K562 (cell line): ENCODE results near the gene PRXL2A. TPM values are rescaled to one million over a fixed set of nuclear protein-coding genes. Genes with fewer than 3 reads are reported as not detected.

Experiments
- ATAC-seq: fragments of 200-7000 bp; cut with Tn5 transposase; 3 replicates; pipeline ENCODE4 v1.9.1; 2020; ENCODE audit warnings: moderate library complexity
- BruUV-seq: library from RNA; stranded (reverse); fragments of 400-500 nt; replicated peaks from 2 replicates; lab custom pipeline; 2021; lab: Mats Ljungman, UMichigan
- CTCF ChIA-PET: fragments of 300-600 bp; formaldehyde crosslinking; extraction: SDS; loops from one replicate; lab custom pipeline; 2021; ENCODE audit warnings: low intra/inter-chr PET ratio; lab: Yijun Ruan, JAX
- POLR2A ChIA-PET: fragments of 300-600, 350-650 bp; sonication (Branson Sonifier 250); formaldehyde crosslinking; extraction: SDS; loops from one replicate; lab custom pipeline; 2021; ENCODE audit warnings: antibody characterized with exemption, inconsistent platforms; lab: Yijun Ruan, JAX
- DNase-seq, 4 experiments: peaks; one replicate each; pipeline versions ENCODE4 v3.0.0 to v3.0.0-alpha.2; 2011 to 2018; ENCODE audit warnings: low spot score in 3 of 4, mixed read lengths in 3 of 4; ENCODE audit errors: extremely low read depth in 1 of 4
- FAIRE-seq: peaks from 2 replicates; lab custom pipeline; 2011; peaks lifted over from hg19 to GRCh38; lab: Jason Lieb, UNC
- H2AFZ ChIP-seq: 2 replicates; pipeline ENCODE4 v1.6.0; 2011; ENCODE audit warnings: low read depth, low read length, control low read depth, inconsistent platforms
- H3K27ac ChIP-seq: fragments of 200-600 bp; 3 replicates; pipeline ENCODE4 v1.8.0; 2011; ENCODE audit warnings: low read depth, mild to moderate bottlenecking, control low read depth, inconsistent platforms, low read length, moderate library complexity, mixed read lengths; ENCODE audit errors: extremely low read depth
- H3K27me3 ChIP-seq, 2 experiments: fragments of 300-600 bp in 1 of 2; 2 replicates in 1 of 2; 3 replicates in 1 of 2; pipeline versions ENCODE4 v1.6.0 to v1.8.0; 2011; ENCODE audit warnings: inconsistent platforms in 2 of 2, low read length in 2 of 2, mild to moderate bottlenecking in 1 of 2, mixed read lengths in 1 of 2, moderate library complexity in 1 of 2; ENCODE audit not compliant: control insufficient read depth in 2 of 2, insufficient read depth in 2 of 2
- H3K36me3 ChIP-seq: fragments of 300-600 bp; 3 replicates; pipeline ENCODE4 v1.8.0; 2011; ENCODE audit warnings: mild to moderate bottlenecking, low read length, inconsistent platforms; ENCODE audit not compliant: control insufficient read depth, insufficient read depth
- H3K4me1 ChIP-seq, 2 experiments: fragments of 200-600 bp in 1 of 2; replicated peaks in 1 of 2; 2 replicates in 1 of 2; 3 replicates in 1 of 2; pipeline versions ENCODE4 v1.5.1 to v1.8.0; 2011; ENCODE audit warnings: inconsistent platforms in 2 of 2, low read length in 2 of 2, mild to moderate bottlenecking in 1 of 2, mixed read lengths in 1 of 2, moderate library complexity in 1 of 2; ENCODE audit not compliant: control insufficient read depth in 2 of 2, insufficient read depth in 2 of 2
- H3K4me2 ChIP-seq: 2 replicates; pipeline ENCODE4 v1.6.1; 2011; ENCODE audit warnings: low read length, control low read depth, inconsistent platforms, mixed read lengths; ENCODE audit not compliant: insufficient read depth
- H3K4me3 ChIP-seq: fragments of 200-600 bp; sonication (generic), shearing (Covaris generic); 2 replicates; pipeline ENCODE4 v1.5.1; 2016; ENCODE audit warnings: control low read depth, inconsistent platforms
- H3K79me2 ChIP-seq: fragments of 200-600 bp; 3 replicates; pipeline ENCODE4 v1.8.0; 2011; ENCODE audit warnings: low read length, inconsistent platforms; ENCODE audit not compliant: control insufficient read depth, insufficient read depth
- H3K9ac ChIP-seq, 2 experiments: 2 replicates each; pipeline versions ENCODE4 v1.6.0 to v1.6.1; 2011; ENCODE audit warnings: low read depth in 2 of 2, low read length in 2 of 2, control low read depth in 1 of 2, inconsistent platforms in 1 of 2, mild to moderate bottlenecking in 1 of 2, mixed read lengths in 1 of 2; ENCODE audit not compliant: insufficient read depth in 1 of 2
- H3K9me1 ChIP-seq: one replicate; pipeline ENCODE4 v1.6.0; 2011; ENCODE audit warnings: inconsistent platforms, mild to moderate bottlenecking, low read length, moderate library complexity; ENCODE audit not compliant: control insufficient read depth, insufficient read depth
- H3K9me3 ChIP-seq: replicated peaks from 2 replicates; pipeline ENCODE4 v1.5.1; 2011; ENCODE audit warnings: low read depth, low read length, inconsistent platforms; ENCODE audit not compliant: control insufficient read depth, insufficient read depth
- H4K20me1 ChIP-seq: replicated peaks from 2 replicates; pipeline ENCODE4 v1.6.1; 2011; ENCODE audit warnings: low read length, inconsistent platforms, mixed read lengths; ENCODE audit not compliant: control insufficient read depth, insufficient read depth
- CEBPB ChIP-seq: fragments of 450-650 bp; IDR thresholded peaks from 2 replicates; pipeline ENCODE4 v1.6.1; 2016; ENCODE audit warnings: missing genetic modification characterization, missing compliant biosample characterization
- KLF6 ChIP-seq: fragments of 250-450 bp; sonication (Bioruptor Pico); IDR thresholded peaks from 2 replicates; pipeline ENCODE4 v1.4.0; 2020; ENCODE audit warnings: mild to moderate bottlenecking, moderate library complexity, borderline replicate concordance
- NFIC ChIP-seq: fragments of 450-650 bp; IDR thresholded peaks from 2 replicates; pipeline ENCODE4 v1.6.1; 2017; ENCODE audit warnings: mild to moderate bottlenecking, inconsistent platforms
- NFXL1 ChIP-seq: fragments of 450-650 bp; formaldehyde crosslinking; IDR thresholded peaks from 2 replicates; pipeline ENCODE4 v1.4.0; 2021; ENCODE audit warnings: mild to moderate bottlenecking
- NFYB ChIP-seq: IDR thresholded peaks from 2 replicates; pipeline ENCODE4 v1.6.1; 2011; ENCODE audit warnings: mild to moderate bottlenecking, moderate library complexity; ENCODE audit not compliant: insufficient read length; ENCODE audit errors: extremely low read depth
- RBM14 ChIP-seq: fragments of 200-400 bp; formaldehyde crosslinking; IDR thresholded peaks from 2 replicates; pipeline ENCODE4 v1.6.1; 2018; ENCODE audit warnings: low read depth, mild to moderate bottlenecking, low read length, moderate library complexity, borderline replicate concordance; ENCODE audit not compliant: insufficient read depth
- RUNX1 ChIP-seq: sonication (generic); IDR thresholded peaks from 2 replicates; pipeline ENCODE4 v1.6.1; 2016; ENCODE audit warnings: antibody characterized with exemption, low read depth
- SMC3 ChIP-seq: conservative IDR thresholded peaks from 2 replicates; pipeline ENCODE4 v1.6.1; 2011; ENCODE audit warnings: low read depth, low read length, improper control_type of control experiment; ENCODE audit not compliant: insufficient read depth
- ZBTB11 ChIP-seq, 3 experiments: fragments of 200-800 bp in 1 of 3; fragments of 250-450 bp in 1 of 3; fragments of 450-650 bp in 1 of 3; sonication (Bioruptor Pico) in 1 of 3; sonication (Bioruptor generic) in 1 of 3; formaldehyde crosslinking in 1 of 3; IDR thresholded peaks; 2 replicates each; pipeline versions ENCODE4 v1.6.1 to v1.8.0; 2016 to 2022; ENCODE audit warnings: mild to moderate bottlenecking in 2 of 3, missing genetic modification characterization in 2 of 3, missing compliant biosample characterization in 1 of 3, moderate library complexity in 1 of 3
- ZMIZ1 ChIP-seq, 2 experiments: fragments of 150-350 bp in 1 of 2; IDR thresholded peaks; 2 replicates each; pipeline ENCODE4 v1.6.1; 2012 to 2016; ENCODE audit warnings: low read depth in 2 of 2, low read length in 2 of 2, mild to moderate bottlenecking in 1 of 2, moderate library complexity in 1 of 2
- ZNF347 ChIP-seq: fragments of 450-650 bp; formaldehyde crosslinking; IDR thresholded peaks from 2 replicates; pipeline ENCODE4 v1.4.0; 2020; ENCODE audit warnings: low read depth, mild to moderate bottlenecking, moderate library complexity
- ZNF354B ChIP-seq: fragments of 250-450 bp; sonication (Bioruptor Pico); IDR thresholded peaks from 2 replicates; pipeline ENCODE4 v1.4.0; 2020
- ZZZ3 ChIP-seq: fragments of 450-650 bp; IDR thresholded peaks from 2 replicates; pipeline ENCODE4 v1.6.1; 2016; ENCODE audit warnings: antibody characterized with exemption, mild to moderate bottlenecking, moderate library complexity
- WGBS: fragments of 100-300 bp; shearing (Covaris generic); methylation state at CpG from one replicate; pipeline ENCODE4 v1.1.6; 2016; ENCODE audit warnings: low coverage, mixed read lengths; ENCODE audit not compliant: insufficient coverage; ENCODE audit errors: missing lambda C conversion rate; 5-methylcytosine and 5-hydroxymethylcytosine counted together
- in situ Hi-C: fragments of 300-500 bp; cut with MboI; formaldehyde crosslinking; loops from 4 replicates; pipeline ENCODE4 v1.15.0; 2018; ENCODE audit warnings: inconsistent platforms, mixed read lengths
- intact Hi-C: fragments of 100-400 bp; cut with micrococcal nuclease; formaldehyde crosslinking; loops from 2 replicates; pipeline ENCODE4 v1.14.2; 2022
- polyA plus RNA-seq, 8 experiments: library from polyadenylated mRNA; depleted of rRNA in 4 of 8; stranded (reverse) in 5 of 8; unstranded in 3 of 8; fragments of >200 nt; fragmentation: Nextera tagmentation in 2 of 8; fragmentation: Illumina TruSeq in 1 of 8; extraction: Ambion mirVana in 2 of 8; extraction: Trizol in 1 of 8; gene quantifications; 2 replicates each; pipeline versions ENCODE4 v1.2.1 to v1.2.3, GENCODE V29; 2011 to 2014; ENCODE audit warnings: inconsistent platforms in 1 of 8, missing spikeins in 1 of 8
- total RNA-seq, 7 experiments: library from RNA; depleted of rRNA in 6 of 7; stranded (reverse); fragments of >200 nt in 6 of 7; fragmentation: Illumina TruSeq in 2 of 7; extraction: Trizol in 2 of 7; gene quantifications; 2 replicates each; pipeline versions ENCODE4 v1.2.1 to v1.2.3, GENCODE V29; 2011 to 2021; ENCODE audit warnings: low replicate concordance in 1 of 7

The PRXL2A gene
- total and polyA plus RNA-seq, 9 of the 15 experiments (the other 6 are each of a cell fraction or from before 2014, with no cell fraction given), result 0.14 to 1.2 (median 0.75) TPM

- TF ChIP-seq ZBTB11 (CRISPR knock-in tag; IDR thresholded peaks at IDR 0.05) (no peak), RUNX1 (no peak), NFYB (no peak), KLF6 (CRISPR knock-in tag) (no peak)
These were observed 17.6 kb upstream of the PRXL2A start (continued) for GRCh38 chr10:80390740-80391139.

- no peaks in the 10 kb centered on the region for H3K9me3 ChIP-seq
- H3K36me3 ChIP-seq, result no peaks in the 10 kb centered on the region
- no peak overlapping the region for H3K4me2 ChIP-seq
- no peak for DNase-seq
- no peak overlapping the region for H2AFZ ChIP-seq
- H3K9me1 ChIP-seq, result no peaks in the 10 kb centered on the region
- FAIRE-seq, result no peak
- H3K9ac ChIP-seq, result no peak overlapping the region
- WGBS, result 0% methylated on average over 6 of the region's 6 CpGs
- peaks cover 21 to 53% of the 10 kb centered on the region in 2 experiments for H3K27me3 ChIP-seq
- CTCF ChIA-PET, result no interaction called here
- H4K20me1 ChIP-seq, result no peaks in the 10 kb centered on the region
- H3K4me1 ChIP-seq, result no peaks in the 10 kb centered on the region
- no peaks in the 10 kb centered on the region for H3K79me2 ChIP-seq
- no peak overlapping the region for H3K4me3 ChIP-seq
- intact Hi-C loops, result no loop called here
- ATAC-seq, result no peak
- in situ Hi-C loops, result no loop called here
- POLR2A ChIA-PET, result no interaction called here
- no TSS peak for BruUV-seq
- H3K27ac ChIP-seq, result no peak overlapping the region
- TF ChIP-seq SMC3 (no peak), ZNF347 (CRISPR knock-in tag) (no peak), NFYB (no peak), NFXL1 (CRISPR knock-in tag) (no peak), ZZZ3 (no peak), ZNF354B (CRISPR knock-in tag) (no peak), ZMIZ1 (IDR thresholded peaks at IDR 0.05; ENCODE audit: low read depth in 2 of 2, low read length in 2 of 2) (no peak), NFIC (no peak), CEBPB (tag) (peak; percentile 77), RBM14 (no peak)
These were observed 16.1 kb upstream of the PRXL2A start for GRCh38 chr10:80392250-80392649.
